ENCODE measurements around the gene CR2. TPM values are rescaled to one million over a fixed set of nuclear protein-coding genes. Genes with fewer than 3 reads are reported as not detected.

CR2 gene
- total RNA-seq, 4 donors from 2014 or later: not detected

Other genes with a start within 250 kb of the CR2 start
- gene CD55, start 132.7 kb upstream of the CR2 start, total RNA-seq: 10 to 100 TPM; 60.8 to 94.2 (median 89.6) TPM
- 10 to 100 TPM in 1 of 4 donors, 1 to 10 TPM in 3; 6.7 to 27.6 (median 8.8) TPM for gene CR1, start 41.8 kb downstream of the CR2 start, total RNA-seq
- gene CR1L, start 190.8 kb downstream of the CR2 start, total RNA-seq: 1 to 10 TPM in 1 of 4 donors, not detected in 3; 1.0 TPM

Data from tibial nerve (tissue), 4 donors.